Inflammatory macrophage treated with lipopolysaccharide for 4 hours (primary cell): ENCODE measurements around the gene TUBGCP6.
A peak's percentile ranks its signal among the peaks of the same experiment; 100 is the strongest.
"Not testable (repeated sequence)": the region's sequence is repeated elsewhere in the genome, so short reads cannot be mapped to it uniquely, and the experiment has no call there.

Experiments used
- DNase-seq: peaks from one replicate; pipeline ENCODE4 v3.0.0-alpha.2; 2020

The TUBGCP6 gene

DNA sequence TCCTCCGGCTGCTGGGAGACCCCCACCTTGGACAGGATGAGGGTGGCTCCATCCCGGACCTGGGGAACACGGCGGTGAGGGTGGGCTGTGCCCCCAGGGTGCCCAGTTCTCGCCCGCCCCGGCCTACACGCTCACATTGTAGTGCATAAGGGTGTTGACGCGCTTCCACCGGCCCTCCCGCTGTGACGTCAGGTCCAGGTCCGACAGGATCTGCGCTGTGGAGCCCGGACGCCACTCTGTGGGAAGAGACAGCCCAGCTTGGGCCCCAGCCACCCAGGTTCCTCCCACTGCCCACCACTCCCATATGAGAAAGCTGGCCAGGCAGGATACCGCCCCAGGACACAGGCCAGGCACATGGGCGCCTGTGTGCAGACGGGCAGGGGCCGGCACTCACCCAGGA lies 33.6 kb upstream of the TUBGCP6 start:
- DNase-seq = no peak

DNA sequence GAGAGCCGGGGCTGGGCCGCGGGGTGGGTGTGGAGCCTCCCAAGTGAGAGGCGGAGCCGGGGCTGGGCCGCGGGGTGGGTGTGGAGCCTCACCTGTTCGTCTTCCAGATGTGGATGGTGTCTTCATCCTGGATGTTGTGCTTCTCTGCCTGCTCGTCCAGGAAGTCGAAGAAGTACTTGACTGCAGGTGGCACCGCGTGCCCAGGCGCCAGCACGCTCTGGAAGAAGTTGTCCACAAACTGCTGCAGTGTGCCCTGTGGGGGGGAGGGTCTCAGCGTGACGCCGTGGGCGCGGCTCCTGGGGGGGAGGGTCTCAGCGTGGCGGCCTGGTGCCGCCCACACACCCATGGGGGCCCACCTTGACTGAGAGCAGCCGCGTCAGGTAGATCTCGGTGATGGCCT lies 32.9 kb upstream of the TUBGCP6 start:
- DNase-seq = no peak

DNA sequence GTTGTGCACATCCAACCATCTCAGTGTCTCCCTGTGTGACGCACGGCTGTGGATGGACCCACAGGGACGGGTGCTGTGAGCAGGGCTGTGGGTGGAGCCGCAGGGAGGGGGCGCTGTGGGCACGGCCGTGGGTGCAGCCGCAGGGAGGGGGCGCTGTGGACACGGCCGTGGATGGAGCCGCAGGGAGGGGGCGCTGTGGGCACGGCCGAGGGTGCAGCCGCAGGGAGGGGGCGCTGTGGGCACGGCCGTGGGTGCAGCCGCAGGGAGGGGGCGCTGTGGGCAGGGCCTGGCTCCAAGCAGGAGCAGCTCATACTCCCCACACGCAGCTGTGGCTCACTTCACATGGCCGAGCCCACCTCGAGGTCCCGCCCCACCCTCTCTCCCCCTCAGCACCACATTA lies 31.3 kb upstream of the TUBGCP6 start:
- DNase-seq = peak; percentile 63

DNA sequence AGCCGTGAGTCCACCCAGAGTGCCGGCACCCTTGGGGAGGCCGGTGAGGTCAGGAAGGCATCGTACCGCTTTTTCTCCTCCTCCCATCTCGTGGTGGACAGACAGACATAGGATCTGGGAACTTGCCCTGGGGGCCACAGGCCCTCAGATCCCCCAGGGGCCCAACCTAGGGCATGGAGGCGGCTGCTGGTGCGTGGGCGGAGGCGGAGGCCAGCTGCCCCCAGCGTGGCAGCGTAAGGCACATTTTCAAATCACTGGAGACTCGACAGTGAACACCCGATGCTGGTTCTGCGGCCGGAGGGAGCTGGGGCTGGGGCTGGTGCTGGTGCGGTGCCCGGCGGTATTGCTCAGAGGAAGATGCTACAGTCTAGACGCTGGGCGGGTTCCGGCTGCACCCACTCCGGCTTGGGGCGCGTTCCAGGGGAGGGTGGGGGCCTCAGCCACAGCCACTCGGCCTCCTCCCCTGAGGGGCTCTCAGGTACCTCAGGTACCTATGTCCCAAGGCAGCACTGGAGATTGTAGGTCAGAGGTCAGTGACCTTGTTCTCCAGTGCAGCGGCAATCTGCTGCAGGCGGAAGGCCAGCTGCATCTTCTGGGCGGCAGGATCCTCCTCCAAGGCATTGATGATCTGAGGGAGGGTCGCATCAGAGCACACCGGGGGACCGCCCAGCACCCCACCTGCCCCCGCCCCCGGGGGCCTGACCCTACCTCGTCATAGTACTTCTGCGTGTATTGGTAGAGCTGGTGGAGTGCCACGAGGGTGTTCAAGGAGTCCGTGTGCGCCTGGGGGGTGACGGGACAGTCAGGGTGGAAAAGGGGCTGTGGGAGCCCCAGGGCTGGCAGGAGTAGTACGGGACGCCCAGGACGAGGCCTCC lies 30.6 kb upstream of the TUBGCP6 start:
- no peak for DNase-seq

DNA sequence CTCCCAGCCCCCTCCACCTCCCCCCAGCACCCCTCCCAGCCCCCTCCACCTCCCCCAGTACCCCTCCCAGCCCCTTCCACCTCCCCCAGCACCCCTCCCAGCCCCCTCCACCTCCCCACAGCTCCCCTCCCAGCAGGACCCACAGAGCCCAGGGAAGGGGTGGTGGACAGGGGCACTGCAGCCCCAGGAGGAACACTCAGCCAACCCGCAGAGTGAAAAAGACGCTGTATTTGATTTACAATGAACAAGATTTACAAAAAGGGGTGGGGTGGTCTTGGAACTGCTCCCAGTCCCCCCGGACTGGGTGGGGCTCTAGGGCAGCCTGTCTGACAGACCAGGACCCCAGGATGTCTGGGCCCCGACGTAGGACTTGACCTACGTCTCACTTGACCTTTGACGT lies 29.9 kb upstream of the TUBGCP6 start:
- DNase-seq = no peak

DNA sequence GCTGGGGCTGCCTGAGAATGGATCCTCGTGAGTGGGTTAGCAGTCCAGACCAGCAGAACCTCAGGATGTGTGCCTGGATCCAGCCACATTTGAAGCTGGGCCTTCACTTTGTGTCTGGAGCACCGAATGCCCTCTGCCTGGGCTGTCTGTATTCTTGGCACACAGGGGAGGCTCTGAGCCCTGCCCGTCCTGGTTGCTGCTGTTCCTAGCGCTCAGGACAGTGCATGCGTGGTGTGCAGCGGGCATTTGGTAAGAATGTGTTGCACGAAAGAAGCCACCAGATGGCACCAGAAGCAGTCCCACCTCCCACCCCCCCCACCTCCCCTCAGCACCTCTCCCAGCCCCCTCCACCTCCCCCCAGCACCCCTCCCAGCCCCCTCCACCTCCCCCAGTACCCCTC lies 29.5 kb upstream of the TUBGCP6 start:
- DNase-seq = peak; percentile 53

DNA sequence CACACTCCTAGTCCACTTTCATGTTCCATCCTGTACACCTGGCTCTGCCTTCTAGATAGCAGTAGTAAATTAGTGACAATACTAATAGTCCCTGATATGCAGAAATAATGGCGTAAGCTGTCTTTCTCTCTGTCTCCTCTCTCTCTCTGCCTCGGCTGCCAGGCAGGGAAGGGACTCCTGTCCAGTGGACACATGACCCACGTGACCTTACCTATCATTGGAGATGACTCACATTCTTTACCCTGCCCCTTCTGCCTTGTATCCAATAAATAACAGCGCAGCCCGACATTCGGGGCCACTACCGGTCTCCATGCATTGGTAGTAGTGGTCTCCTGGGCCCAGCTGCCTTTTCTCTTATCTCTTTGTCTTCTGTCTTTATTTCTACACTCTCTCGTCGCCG lies 29.0 kb upstream of the TUBGCP6 start:
- not testable (repeated sequence) for DNase-seq

DNA sequence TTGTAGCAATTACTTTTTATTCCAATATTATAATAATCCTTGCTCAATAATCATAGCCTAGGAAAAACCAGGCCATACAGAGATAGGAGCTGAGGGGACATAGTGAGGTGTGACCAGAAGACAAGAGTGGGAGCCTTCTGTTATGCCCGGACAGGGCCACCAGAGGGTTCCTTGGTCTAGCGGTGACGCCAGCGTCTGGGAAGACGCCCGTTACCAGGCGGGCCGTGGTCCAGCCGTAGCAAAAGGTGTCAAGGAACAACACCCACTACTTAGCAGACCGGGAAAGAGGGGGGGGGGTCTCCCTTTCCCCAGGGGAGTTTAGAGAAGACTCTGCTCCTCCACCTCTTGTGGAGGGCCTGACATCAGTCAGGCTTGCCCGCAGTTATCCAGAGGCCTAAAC lies 28.5 kb upstream of the TUBGCP6 start:
- DNase-seq = not testable (repeated sequence)

DNA sequence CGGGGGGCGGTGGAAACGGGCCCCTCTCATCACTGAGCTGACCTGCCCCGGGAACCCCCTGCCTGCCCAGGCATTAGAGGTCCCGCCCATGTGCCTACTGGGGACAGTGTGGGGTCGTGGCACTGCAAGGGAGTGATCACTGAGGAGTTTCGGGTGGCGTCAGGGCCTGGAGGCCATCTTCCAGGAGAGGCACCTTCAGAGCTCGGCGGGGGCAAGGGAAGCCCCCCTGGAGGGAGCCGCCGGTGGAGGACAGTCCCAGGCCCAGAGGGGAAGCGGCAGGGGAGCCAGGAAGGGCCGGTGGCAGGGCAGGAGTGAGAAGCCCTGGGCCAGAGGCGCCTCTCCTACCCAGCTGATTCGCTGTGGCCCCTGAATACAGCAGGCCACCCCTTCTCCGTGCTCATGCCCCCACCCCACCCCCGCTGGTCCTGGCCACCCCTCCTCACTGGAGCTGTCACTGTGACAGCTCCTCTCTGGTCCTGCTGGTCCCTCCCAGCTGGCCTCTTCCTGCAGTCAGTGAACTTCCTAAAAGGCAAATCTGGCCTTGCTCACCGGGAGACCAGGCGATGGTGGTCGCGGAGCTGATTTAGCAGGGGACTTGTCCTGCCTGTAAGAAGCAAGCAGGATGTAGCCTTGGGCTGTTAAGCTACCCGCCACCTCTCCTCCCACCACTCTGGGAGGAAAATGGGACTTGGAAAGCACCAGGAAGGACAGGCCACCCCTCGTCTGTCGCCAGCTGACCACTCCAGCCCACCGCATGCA lies 27.4 kb upstream of the TUBGCP6 start:
- no peak for DNase-seq

DNA sequence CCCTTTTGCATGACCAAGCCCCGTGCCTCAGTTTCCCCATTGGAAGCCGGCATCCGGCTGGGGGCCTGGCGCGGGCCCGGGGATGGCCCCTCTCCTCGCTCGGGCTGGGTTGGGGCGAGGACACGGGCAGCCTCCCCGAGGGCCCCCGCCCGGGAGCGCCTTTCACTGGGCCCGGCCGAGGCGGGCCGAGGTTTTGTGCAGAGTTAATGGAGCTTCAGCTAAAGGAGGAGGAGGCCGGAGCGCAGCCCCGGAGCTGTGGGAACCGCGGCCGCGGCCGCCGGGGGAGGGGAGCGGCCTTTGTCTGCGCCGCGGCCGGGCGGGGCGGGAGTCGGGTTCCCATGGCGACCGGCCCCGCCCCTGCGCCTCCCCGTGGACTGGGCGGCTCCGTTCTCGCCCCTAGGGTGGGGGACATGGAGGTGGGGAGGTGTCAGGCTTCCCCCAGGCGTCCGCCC lies 26.7 kb upstream of the TUBGCP6 start:
- DNase-seq = peak; percentile 57

DNA sequence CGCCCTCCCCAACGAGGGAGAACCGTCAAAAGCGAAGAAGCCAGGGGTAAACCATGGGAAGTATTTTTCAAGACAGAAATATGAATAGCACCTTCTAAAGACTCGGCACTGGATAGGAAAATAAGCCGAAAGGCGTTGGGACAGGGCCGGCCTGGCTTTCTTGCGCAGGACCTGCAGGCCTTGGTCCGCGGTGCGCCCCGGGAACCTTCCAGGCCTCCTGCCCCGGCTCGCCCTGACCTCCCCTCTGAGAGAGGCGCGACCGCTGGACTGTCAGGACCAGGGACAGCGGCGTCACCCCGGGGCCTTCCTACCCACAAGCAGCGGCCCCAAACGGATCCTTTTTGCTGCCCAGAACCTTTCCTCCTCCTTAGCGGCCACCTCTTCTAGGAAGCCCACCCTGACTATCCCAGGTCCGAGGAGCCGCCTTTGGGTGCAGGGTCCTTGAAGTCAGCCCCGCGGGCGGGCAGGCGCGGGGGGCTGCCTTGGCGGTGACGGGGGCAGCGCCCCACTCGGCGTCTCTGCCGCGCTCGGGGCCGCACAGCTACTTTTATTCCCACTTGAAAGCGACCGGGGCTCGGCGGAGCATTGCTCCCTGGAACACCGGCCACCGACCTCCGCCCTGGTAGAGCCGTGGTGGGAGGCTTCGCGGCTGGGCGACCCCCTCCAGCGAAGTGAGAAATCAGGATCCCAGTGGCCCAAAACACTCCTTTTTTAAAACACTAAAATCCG lies 26.0 kb upstream of the TUBGCP6 start:
- DNase-seq = peak; percentile 53

DNA sequence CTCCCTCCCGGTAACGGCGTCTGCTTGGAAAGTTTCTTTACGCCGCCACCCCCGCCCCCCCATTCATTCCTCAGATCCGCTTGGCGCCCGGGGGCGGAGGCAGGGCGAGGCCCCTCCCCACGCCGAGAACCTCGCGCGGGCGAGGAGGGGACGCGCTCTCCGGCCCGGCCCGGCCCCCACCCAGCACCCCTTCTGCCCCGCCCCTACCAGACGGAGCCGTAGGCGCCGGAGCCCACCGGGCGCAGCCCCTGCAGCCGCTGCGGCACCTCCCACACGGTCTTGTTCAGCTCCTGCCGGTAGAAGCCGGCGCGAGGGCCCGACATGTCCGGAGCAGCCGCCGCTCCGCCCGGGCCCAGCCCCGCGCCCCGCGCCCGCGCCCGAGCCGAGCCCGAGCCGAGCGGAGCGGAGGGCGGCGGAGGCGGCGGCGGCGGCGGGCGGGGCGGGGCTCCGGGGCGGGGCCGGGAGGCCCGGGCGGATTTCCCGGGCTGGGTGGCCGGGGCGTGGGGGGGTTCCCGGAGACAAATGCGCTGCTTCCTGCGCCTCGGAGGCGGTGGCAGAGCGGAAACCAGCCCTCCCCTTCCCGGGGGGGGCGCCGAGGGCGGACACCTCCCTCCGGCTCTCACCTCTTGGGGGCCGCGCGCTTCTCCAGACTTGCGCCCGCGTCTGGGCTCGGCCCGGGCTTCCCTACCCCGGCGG lies 25.3 kb upstream of the TUBGCP6 start, which contains the start of gene MAPK11:
MAPK11 (minus strand) TSS at position 411 of the 696 bp plus-strand sequence; CDS start at position 323, 88 bp downstream.
- peak; percentile 37 for DNase-seq

DNA sequence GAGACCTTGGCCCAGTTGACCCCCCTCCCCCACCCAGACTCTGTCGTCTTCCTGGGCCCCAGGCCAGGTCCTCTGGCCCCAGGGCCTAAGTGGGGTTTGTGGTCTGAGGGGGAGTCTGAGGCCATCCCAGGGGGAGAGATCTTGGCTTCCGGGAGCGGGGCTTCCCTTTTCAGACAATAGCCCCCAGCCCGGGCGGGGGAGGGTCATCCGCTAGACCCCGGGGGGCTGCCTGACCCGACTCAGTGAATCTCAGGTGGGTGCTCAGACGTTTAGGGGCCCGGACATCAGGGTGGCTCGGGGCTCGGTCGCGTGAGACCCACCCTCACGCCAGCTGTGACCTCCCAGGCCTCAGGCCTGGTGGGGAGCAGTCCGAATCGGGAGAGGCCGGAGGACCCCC lies 24.7 kb upstream of the TUBGCP6 start:
- no peak for DNase-seq

DNA sequence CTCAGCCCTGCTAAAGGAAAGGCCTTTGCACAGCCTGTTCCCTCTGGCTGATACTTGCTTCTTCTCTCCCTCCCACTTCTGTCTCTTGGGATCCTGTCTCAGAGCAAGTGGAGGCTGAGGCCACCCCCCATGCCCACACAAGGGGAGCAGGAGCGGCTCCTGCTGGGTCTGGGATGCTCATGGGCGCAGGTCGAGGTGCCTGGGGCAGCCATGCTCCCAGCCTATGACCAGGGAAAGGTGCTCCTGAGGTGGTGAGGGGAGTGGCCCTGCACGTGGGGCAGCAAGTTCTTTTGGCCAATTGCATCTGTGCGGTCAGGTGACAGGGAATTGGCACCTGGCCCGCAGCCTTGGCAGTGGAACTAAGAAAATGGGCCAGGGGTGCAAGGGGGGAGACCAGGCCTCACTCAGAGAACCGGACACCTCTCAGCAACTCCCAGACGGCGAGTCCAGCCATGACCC lies 23.9 kb upstream of the TUBGCP6 start:
- DNase-seq = no peak

DNA sequence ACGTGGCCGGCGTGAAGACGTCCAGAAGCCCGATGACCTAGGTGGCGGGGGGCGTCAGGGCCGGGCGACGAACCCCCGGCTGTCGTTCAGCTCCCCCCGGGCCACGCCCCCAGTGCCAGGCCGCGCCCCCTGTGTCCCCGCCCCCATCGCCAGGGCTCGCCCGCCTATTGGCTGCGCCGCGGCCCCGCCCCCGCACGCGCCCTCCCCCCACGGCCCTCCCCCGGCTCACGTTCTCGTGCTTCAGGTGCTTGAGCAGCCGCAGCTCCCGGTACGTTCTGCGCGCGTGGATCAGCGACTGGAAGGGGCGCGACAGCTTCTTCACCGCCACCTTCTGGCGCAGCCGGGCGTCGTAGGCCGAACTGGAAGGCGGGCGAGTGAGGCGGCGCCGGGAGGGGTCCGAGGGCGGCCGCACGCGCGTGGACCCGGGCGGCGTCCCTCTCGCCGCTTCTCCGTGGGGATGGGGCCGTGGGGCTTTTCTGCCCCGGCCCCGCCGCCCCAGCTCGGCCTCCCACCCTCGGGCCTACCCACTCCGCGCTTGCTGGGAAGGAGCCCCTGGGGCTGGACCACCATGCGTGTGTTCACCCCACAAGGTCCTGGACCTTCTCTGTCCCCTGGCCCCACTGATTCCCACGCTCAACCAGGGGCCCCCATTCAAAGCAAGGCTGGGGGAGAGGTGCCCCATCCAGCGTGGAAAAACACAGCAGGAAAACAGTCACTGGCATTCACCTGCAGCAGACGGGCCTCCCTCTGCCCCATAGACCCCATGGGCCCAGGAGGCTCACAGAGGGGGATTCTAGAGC lies 23.0 kb upstream of the TUBGCP6 start:
- peak; percentile 18 for DNase-seq

DNA sequence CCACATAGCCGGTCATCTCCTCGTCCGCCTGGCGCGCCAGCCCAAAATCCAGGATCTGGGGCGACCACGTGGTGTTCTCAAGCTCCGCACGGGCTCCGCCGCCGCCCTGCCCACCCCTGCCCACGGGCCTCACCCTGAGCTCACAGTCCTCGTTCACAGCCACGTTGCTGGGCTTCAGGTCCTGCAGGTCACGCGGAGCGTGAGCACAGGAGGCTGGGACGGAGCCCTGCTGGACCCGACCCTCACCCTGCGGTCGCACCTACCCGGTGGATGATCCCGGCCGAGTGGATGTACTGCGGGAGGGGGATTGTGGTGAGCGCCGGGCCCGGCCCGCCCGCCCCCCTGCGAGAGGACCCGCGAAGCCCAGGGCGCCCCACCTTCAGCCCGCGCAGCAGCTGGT lies 22.2 kb upstream of the TUBGCP6 start:
- no peak for DNase-seq

DNA sequence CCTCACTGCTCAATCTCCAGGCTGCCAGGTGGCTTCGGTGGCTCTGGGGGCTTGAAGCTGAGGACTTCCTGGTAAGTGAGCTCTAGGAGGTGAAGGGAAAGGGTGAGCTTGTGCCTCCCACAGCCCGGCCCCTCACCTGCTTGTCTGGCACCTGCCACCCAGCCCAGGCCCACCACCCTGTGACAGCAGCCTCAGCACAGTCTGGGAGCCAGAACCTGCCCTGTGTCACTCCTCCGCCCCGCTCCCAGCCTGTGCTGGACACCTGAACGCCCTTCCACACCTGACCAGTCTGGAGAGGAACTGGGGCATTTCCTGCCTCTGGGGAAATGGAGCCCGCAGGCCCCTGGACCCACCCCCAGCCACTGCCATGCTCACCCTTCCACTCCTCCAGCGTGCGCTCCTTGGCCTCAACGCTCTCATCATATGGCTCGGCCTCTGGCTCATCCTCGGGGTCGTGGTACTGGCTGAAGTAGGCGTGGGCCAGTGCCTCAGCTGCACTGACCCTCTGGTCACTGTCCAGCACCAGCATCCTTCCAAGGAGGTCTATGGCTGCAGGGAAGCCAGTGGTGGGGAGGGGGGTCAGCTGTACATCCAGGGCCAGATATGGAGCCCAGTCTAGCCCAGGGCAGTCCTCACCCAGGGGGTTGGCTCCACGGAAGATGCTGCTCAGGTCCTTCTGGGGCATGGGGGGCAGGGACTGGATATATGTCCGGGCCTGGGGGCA lies 20.3 kb upstream of the TUBGCP6 start:
- DNase-seq = no peak

DNA sequence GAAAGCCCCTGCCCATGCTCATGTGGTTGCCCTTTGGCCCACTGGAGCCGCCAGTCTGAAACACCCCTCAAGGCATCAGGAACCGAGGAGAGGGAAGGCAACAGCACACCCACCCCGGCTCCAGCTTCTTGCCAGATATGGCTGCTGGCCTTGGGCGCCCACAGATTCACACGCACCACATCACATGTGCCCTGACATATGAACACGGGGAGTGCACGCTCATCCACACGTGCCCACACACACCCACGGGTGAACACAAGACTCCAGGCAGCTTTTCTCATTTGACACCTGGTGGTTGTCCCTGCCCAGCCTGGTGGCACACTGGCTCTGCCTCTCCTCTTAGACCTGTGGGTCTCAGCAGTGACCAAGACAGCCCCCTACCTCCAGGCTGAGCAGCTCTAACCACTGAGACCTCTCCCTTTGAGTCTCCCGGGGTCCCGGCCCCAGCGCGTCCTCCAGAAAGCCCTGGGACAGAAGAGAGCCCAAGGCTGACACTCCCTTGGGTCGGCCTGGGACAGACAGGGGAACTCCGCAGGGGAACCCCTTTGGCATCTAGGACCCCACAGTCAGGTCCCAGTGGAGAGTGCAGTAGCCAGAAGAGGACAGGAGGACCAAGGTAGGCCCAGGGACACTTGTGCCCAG lies 19.4 kb upstream of the TUBGCP6 start:
- DNase-seq = no peak

DNA sequence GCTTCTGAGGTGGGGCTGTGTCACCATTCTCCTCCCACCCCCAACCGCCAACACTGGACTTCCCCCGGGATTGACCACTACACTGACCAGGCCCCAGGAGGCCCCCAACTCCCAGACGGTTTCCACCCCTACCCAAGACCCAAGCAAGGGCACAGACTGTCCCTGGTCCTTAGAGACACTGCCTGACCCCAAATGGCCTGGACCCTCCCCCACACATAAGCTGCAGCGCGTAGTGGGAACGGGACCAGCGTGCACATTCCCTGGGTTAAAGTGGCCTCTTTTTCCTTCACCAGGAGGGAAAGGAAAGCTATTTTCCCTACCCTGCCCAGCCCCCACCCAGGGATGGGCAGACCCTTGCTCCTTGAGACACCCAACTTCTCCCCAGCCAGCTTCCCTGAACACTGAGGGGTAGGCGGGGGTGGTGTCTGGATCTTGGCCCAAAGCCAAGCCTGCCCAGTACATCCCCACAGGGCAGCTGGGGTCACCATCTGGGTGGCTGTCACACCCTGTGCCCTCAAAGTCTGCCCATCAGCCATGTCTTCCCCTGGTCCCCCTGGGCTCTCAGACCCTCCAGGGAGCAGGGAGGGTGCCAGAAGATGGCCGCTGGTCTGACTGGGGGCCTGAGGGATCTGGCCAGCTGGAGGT lies 18.3 kb upstream of the TUBGCP6 start:
- DNase-seq = no peak

DNA sequence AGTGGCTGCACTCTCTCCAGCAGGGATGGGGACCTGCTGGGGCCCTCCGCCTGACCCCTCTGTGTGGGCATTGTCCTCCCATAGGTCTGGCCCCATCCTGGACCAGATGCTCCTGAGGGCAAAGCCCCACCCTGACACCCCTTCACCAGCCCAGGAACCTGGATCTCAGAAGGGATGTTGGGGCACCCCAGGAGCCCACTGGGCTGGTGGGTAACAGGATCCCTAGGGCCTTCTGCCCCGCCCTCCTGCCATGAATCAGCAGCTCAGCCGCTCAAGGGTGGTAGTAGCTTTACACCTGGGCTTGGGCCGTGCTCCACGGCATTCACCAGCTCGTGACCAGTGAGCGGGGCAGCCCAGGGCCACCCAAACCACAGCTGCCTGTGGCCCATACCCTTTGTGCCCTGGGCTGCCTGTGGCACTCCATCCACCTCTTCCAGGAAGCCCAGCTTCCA lies 17.7 kb upstream of the TUBGCP6 start:
- DNase-seq = no peak
